ENCODE results near the gene PTPRG.

DNA sequence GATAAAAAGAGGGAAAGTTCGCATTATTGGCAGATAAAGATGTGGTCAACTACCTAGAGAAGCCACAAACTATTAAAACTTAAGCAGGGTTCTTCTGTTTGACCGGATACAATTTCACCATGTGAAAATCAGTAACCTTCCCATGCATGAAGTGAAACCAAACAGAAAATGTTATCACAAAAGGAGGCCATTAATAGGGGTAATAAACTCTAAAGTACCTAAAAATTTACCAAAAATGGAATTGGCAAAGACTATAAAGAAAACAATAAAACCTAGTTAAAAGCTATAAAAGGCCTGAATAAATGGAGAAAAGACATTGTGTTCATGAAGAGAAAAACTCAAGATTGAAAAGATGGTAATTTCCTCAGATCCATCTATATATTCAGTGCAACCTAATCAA is 728.6 kb downstream of the PTPRG start:
- TF ChIP-seq POLR2A (IDR thresholded peaks at IDR 0.05): no peak
- TF ChIP-seq, protein P1, sequence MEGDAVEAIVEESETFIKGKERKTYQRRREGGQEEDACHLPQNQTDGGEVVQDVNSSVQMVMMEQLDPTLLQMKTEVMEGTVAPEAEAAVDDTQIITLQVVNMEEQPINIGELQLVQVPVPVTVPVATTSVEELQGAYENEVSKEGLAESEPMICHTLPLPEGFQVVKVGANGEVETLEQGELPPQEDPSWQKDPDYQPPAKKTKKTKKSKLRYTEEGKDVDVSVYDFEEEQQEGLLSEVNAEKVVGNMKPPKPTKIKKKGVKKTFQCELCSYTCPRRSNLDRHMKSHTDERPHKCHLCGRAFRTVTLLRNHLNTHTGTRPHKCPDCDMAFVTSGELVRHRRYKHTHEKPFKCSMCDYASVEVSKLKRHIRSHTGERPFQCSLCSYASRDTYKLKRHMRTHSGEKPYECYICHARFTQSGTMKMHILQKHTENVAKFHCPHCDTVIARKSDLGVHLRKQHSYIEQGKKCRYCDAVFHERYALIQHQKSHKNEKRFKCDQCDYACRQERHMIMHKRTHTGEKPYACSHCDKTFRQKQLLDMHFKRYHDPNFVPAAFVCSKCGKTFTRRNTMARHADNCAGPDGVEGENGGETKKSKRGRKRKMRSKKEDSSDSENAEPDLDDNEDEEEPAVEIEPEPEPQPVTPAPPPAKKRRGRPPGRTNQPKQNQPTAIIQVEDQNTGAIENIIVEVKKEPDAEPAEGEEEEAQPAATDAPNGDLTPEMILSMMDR (IDR thresholded peaks at IDR 0.05): no peak
- TF ChIP-seq POLR2AphosphoS5 (IDR thresholded peaks at IDR 0.05): no peak
- no peak for TF ChIP-seq EP300 (IDR thresholded peaks at IDR 0.05)
